Activated CD4-positive, alpha-beta T cell treated with anti-CD3 and anti-CD28 coated beads for 36 hours (primary cell): ENCODE results near the gene GOSR2. TPM values are rescaled to one million over a fixed set of nuclear protein-coding genes. Genes with fewer than 3 reads are reported as not detected.
"Not testable (repeated sequence)": the region's sequence is repeated elsewhere in the genome, so short reads cannot be mapped to it uniquely, and the experiment has no call there.

Experiments
- ATAC-seq: fragments of 200-7000 bp; cut with Tn5 transposase; one replicate; pipeline ENCODE4 v1.10.0; 2021; ENCODE audit warnings: mild to moderate bottlenecking, moderate library complexity
- CTCF ChIA-PET: fragments of 350-600 bp; sonication (Branson Sonifier 250); formaldehyde crosslinking; loops from one replicate; lab custom pipeline; 2021; ENCODE audit warnings: antibody characterized with exemption; lab: Charles Lee
- POLR2A ChIA-PET: fragments of 350-600 bp; sonication (Branson Sonifier 250); formaldehyde crosslinking; loops from one replicate; lab custom pipeline; 2021; ENCODE audit warnings: antibody characterized with exemption, inconsistent platforms; lab: Charles Lee
- DNase-seq: peaks from one replicate; pipeline ENCODE4 v3.0.0-alpha.2; 2020
- H3K27ac Mint-ChIP-seq: one replicate; pipeline ENCODE4 v1.8.0; 2021; ENCODE audit warnings: mixed read lengths
- H3K27me3 Mint-ChIP-seq: one replicate; pipeline ENCODE4 v1.8.0; 2021; ENCODE audit warnings: mixed read lengths
- H3K36me3 Mint-ChIP-seq: one replicate; pipeline ENCODE4 v1.8.0; 2021; ENCODE audit warnings: low read depth, mixed read lengths
- H3K4me1 Mint-ChIP-seq: one replicate; pipeline ENCODE4 v1.8.0; 2021; ENCODE audit warnings: mixed read lengths
- H3K4me3 Mint-ChIP-seq: one replicate; pipeline ENCODE4 v1.8.0; 2021; ENCODE audit warnings: mild to moderate bottlenecking, moderate library complexity, mixed read lengths
- H3K9me3 Mint-ChIP-seq: one replicate; pipeline ENCODE4 v1.8.0; 2021; ENCODE audit warnings: low read depth, mixed read lengths
- intact Hi-C, 2 experiments: fragments of 100-400 bp; cut with DNase I in 1 of 2; cut with micrococcal nuclease in 1 of 2; formaldehyde crosslinking; loops; one replicate each; pipeline versions ENCODE4 v1.14.2 to v1.15.1; 2022 to 2024; cut with DNase I, micrococcal nuclease
- total RNA-seq, 2 experiments: library from RNA; stranded (reverse); gene quantifications; one replicate each; pipeline ENCODE4 v1.2.3, GENCODE V29; 2021

The GOSR2 gene
- total RNA-seq, 2 experiments from 2014 or later = 38.9 to 42.7 TPM

DNA sequence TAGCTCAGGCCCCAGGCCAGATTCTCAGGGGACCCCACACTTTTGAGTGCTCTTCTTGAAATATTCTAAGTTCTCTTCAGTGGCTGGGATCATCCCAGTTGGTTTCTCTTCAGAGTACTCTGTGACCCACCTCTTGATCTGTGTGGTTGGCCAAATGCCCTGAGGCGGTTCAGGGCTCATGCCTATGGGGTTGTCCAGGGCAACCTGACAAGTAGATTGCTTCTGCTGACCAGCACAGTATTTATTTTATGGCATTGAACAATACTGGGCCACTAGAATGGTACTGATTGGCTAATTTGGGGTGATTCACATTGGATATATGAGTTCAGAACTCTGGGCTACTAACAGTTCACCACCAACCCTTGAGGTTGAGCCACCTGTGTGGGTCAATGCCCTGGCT lies 7.4 kb upstream of the GOSR2 start:
- CTCF ChIA-PET = interaction anchor here (0.9 kb wide), 1 partner anchor 26 kb away, joined by 3 read pairs; no protein-coding TSS in a partner anchor
- intact Hi-C loops = no loop called here

DNA sequence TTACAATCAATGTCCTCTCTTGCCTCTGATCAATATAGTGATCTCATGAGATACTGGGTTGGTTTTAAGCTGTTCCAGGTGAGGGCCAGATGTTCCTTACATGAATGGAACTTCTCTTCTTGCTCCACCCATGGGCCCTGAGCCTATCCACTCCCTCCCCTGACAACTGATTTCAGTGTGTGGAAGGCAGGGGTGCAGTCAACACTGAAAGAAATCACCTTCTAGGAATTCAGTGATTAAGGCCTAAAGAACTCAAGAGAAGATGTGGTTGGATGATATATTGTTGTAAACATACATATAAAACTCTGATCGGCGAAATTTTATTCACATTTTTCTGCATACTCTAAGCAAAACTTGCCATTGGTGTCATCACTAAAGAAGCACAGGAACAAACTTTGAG lies 6.7 kb upstream of the GOSR2 start:
- Mint-ChIP-seq H3K4me3 (no peak overlapping the region), H3K4me1 (no peaks in the 10 kb centered on the region), H3K36me3 (peaks cover 2% of the 10 kb centered on the region), H3K27ac (no peak overlapping the region), H3K9me3 (no peaks in the 10 kb centered on the region), H3K27me3 (peaks cover 4% of the 10 kb centered on the region)
- no peak for DNase-seq
- ChIA-PET POLR2A (no interaction called here), CTCF (no interaction called here)
- ATAC-seq = no peak
- intact Hi-C loops = no loop called here

More for the DNA sequence above, 7.4 kb upstream of the GOSR2 start:
- Mint-ChIP-seq H3K9me3 (no peaks in the 10 kb centered on the region), H3K27ac (no peak overlapping the region), H3K4me1 (no peaks in the 10 kb centered on the region), H3K27me3 (peaks cover 4% of the 10 kb centered on the region), H3K36me3 (peaks cover 2% of the 10 kb centered on the region), H3K4me3 (no peak overlapping the region)
- ATAC-seq (no peak), DNase-seq (no peak)
- POLR2A ChIA-PET = no interaction called here

DNA sequence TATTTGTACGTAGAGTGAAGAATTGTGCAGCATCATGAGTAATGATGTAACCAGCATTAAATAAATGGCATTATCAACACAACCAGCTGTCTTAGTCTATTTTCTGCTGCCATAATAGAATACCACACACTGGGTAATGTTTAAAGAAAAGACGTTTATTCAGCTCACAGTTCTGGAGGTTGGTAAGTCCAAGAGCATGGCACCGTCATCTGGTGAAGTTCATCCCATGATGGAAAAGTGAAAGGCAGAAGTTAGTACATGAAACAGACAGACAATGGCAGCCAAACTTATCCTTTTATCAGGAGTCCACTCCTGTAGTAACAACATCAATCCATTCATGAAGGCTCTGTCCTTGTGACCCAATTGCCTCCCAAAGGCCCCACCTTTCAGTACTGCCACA lies 6.3 kb upstream of the GOSR2 start:
- POLR2A ChIA-PET = no interaction called here
- DNase-seq (no peak), ATAC-seq (no peak)
- H3K36me3 Mint-ChIP-seq = peaks cover 2% of the 10 kb centered on the region
- H3K27ac Mint-ChIP-seq = no peak overlapping the region
- no peaks in the 10 kb centered on the region for H3K4me1 Mint-ChIP-seq
- CTCF ChIA-PET = no interaction called here
- H3K4me3 Mint-ChIP-seq = no peak overlapping the region
- peaks cover 4% of the 10 kb centered on the region for H3K27me3 Mint-ChIP-seq
- H3K9me3 Mint-ChIP-seq = no peaks in the 10 kb centered on the region
- intact Hi-C loops = no loop called here

DNA sequence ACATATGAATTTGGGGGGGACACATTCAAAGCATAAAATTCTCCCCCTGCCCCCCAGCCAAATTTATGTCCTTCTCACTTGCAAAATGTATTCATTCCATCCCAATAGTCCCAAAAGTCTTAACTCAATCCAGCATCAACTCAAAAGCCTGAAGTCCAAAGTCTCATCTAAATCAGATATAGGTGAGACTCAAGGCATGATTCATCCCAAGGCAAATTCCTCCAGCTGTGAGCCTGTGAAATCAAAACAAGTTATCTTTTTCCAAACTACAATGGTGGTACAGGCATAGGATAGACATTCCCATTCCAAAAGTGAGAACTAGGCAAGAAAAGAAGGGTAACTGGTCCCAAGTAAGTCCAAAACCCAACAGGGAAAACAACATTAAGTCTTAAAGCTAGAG lies 5.9 kb upstream of the GOSR2 start:
- ATAC-seq (no peak), DNase-seq (no peak)
- Mint-ChIP-seq H3K27me3 (peaks cover 2% of the 10 kb centered on the region), H3K27ac (no peak overlapping the region), H3K4me3 (no peak overlapping the region), H3K4me1 (peaks cover under 1% of the 10 kb centered on the region), H3K9me3 (no peaks in the 10 kb centered on the region), H3K36me3 (peaks cover 2% of the 10 kb centered on the region)
- intact Hi-C loops = no loop called here
- CTCF ChIA-PET = no interaction called here
- POLR2A ChIA-PET = no interaction called here

DNA sequence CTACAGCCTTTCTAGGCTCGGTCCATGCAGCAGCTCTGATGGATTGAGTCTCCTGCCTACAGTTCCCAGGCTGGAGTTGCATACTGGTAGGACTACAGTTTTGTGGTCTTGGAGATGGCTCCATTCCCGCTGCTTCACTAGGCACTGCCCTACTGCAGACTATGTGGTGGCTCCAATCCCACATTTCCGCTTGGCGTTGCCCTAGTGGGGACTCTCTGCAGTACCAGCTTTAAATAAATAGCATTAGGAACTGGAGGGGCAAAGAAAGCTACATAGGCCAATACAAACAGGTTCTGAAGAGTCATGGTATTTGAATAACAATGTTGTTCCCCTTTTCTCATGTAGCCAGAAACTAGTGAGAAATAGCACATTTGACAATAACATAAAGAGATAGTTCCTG lies 5.4 kb upstream of the GOSR2 start:
- H3K27ac Mint-ChIP-seq = no peak overlapping the region
- peaks cover 3% of the 10 kb centered on the region for H3K4me1 Mint-ChIP-seq
- H3K4me3 Mint-ChIP-seq = no peak overlapping the region
- ATAC-seq (no peak), DNase-seq (no peak)
- intact Hi-C loops = no loop called here
- no peaks in the 10 kb centered on the region for H3K9me3 Mint-ChIP-seq
- peaks cover 2% of the 10 kb centered on the region for H3K27me3 Mint-ChIP-seq
- CTCF ChIA-PET = no interaction called here
- H3K36me3 Mint-ChIP-seq = peaks cover 2% of the 10 kb centered on the region
- POLR2A ChIA-PET = no interaction called here

DNA sequence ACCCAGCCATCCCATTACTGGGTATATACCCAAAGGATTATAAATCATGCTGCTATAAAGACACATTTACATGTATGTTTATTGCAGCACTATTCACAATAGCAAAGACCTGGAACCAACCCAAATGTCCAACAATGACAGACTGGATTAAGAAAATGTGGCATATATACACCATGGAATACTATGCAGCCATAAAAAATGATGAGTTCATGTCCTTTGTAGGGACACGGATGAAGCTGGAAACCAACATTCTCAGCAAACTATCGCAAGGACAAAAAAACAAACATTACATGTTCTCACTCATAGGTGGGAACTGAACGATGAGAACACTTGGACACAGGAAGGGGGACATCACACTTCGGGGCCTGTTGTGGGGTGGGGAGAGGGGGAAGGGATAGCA lies 998 bp upstream of the GOSR2 start:
- Mint-ChIP-seq H3K27ac (peak overlapping the region; percentile 76), H3K4me1 (peaks cover 34% of the 10 kb centered on the region), H3K4me3 (peak overlapping the region; percentile 81)
- intact Hi-C loops = loop anchor here in 1 of 2 experiments (10.0 kb wide), 2 partner anchors 263 to 1023 kb away; partner anchors contain the start of genes CDC27 and PNPO
- H3K27me3 Mint-ChIP-seq, ATAC-seq, H3K36me3 Mint-ChIP-seq, H3K9me3 Mint-ChIP-seq, POLR2A ChIA-PET, DNase-seq: not testable (repeated sequence)
- CTCF ChIA-PET = interaction anchor here (1.4 kb wide), 1 partner anchor 19 kb away, joined by 3 read pairs; no protein-coding TSS in a partner anchor

DNA sequence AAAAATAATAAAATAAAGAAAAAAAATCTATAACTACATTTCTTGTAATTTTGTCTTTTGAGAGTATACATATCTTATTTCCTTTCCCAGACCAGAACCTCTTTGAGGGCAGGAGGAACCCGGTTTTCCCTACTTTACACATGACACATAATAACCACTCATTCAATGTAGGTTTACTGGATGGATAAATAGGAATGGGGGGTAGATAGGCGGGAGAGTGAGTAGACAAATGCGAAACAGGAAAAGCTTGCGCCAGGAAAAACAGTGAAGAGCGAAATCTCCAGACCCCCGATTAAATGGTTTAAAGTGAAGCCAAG lies 515 bp upstream of the GOSR2 start:
- Mint-ChIP-seq H3K27me3 (no peaks in the 10 kb centered on the region), H3K36me3 (no peaks in the 10 kb centered on the region), H3K4me1 (peaks cover 39% of the 10 kb centered on the region), H3K27ac (peak overlapping the region; percentile 100), H3K9me3 (no peaks in the 10 kb centered on the region), H3K4me3 (peak overlapping the region; percentile 81)
- intact Hi-C loops = loop anchor here in 1 of 2 experiments (10.0 kb wide), 2 partner anchors 262 to 1022 kb away; partner anchors contain the start of genes CDC27 and PNPO
- ATAC-seq (peak; percentile 3), DNase-seq (no peak)
- ChIA-PET CTCF (no interaction called here), POLR2A (no interaction called here)

DNA sequence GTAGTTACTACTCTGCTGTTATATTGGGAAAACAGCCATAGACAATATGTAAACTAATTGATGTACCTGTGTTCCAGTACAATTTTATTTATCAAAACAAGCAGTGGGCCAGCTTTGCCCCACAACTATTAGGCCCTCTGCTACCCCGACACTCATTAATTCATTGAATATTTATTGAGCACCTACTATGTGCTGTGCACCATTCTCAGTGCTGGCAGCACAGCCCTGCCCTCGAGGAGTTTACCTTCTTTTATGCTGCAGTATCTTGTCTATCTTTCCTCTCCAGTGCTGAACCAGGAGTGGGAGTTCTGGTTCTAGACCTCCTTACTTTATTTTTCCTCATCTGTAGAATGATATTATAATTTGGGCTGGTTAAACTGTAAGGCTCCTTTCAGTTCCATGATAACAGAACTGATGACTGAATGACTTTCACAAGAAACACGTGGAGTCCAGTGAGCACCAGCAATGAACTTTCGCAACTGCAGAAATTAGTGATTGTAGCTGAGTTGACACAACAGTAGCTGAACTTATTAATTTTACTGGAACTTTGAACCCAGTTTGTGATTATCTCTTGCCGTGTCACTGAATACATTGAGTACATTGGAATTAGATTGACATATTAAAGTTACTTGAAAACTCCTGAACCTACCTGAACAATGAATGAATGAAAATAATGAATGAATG lies 2.4 kb downstream of the GOSR2 start:
- intact Hi-C loops = loop anchor here in 1 of 2 experiments (10.0 kb wide), 2 partner anchors 259 to 1019 kb away; partner anchors contain the start of genes CDC27 and PNPO
- DNase-seq (no peak), ATAC-seq (no peak)
- Mint-ChIP-seq H3K4me3 (no peak overlapping the region), H3K27ac (no peak overlapping the region), H3K27me3 (no peaks in the 10 kb centered on the region), H3K9me3 (no peaks in the 10 kb centered on the region), H3K4me1 (peaks cover 49% of the 10 kb centered on the region), H3K36me3 (peaks cover 3% of the 10 kb centered on the region)
- ChIA-PET CTCF (interaction anchor here (0.8 kb wide), 2 partner anchors 14 to 83 kb away, joined by 3 to 4 read pairs; no protein-coding TSS in a partner anchor), POLR2A (no interaction called here)

DNA sequence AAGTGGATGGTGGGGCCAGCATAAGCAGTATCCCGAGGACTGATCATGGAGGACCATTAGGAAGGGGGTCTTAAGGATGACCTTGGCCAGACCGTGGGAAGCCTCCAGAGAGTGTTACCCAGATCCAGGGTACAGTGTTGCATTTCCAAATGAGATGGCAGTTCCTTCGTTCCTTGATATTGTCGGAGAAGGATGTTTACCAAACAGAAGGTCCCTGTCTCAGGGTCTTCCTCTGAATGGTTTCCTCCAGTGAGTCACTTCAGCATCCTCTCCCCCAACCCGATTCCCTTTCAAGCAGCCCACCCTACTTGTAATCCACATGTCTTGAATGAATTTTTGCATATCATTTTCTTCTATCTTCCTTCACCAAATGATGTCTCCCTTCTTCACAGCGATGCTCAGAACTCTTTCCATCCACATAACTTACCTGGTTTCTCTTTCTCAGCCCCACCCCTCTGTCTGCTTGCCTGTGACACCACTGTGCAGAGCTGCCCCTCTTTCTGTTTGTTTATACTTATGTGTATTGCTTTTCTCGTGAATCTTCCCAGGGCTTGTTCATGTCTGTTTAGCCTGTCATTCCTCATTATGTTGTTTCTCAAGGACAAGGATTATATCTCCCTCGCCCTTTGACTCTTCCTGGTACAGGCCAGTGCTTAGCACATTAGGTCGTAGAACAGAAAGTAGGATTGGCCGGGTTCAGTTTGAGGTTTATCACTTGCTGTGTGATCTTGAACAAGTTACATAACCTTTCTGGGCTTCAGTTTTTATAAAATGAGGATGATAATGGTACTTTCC lies 5.7 kb downstream of the GOSR2 start:
- POLR2A ChIA-PET = no interaction called here
- CTCF ChIA-PET = no interaction called here
- Mint-ChIP-seq H3K9me3 (no peaks in the 10 kb centered on the region), H3K27ac (no peak overlapping the region), H3K27me3 (no peaks in the 10 kb centered on the region), H3K4me3 (no peak overlapping the region), H3K36me3 (peaks cover 29% of the 10 kb centered on the region), H3K4me1 (peaks cover 46% of the 10 kb centered on the region)
- DNase-seq (no peak), ATAC-seq (no peak)
- intact Hi-C loops = loop anchor here in 1 of 2 experiments (10.0 kb wide), 2 partner anchors 256 to 1016 kb away; partner anchors contain the start of genes CDC27 and PNPO

DNA sequence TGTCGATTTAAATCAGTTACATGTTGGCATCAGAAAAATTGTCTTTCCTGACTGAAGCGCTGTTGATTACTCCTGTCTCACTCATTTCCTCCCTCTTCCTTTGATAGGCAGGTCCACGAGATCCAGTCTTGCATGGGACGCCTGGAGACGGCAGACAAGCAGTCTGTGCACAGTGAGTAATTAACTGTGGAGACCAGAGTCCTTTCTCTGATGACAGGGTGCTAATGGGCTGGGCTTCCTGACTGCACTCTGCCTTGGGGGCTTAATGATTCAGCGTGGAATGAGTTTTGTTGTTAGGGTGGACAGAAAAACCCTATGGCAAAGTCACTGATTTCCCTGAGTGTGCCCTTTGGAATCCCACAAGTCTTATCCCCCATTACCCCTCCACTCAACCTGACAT lies 6.5 kb downstream of the GOSR2 start:
- CTCF ChIA-PET = interaction anchor here (0.6 to 1.7 kb wide), 3 partner anchors 12 to 401 kb away, joined by 3 to 10 read pairs (median 3); no protein-coding TSS in a partner anchor
- H3K27me3 Mint-ChIP-seq = no peaks in the 10 kb centered on the region
- H3K27ac Mint-ChIP-seq = no peak overlapping the region
- DNase-seq (no peak), ATAC-seq (no peak)
- H3K9me3 Mint-ChIP-seq = no peaks in the 10 kb centered on the region
- H3K36me3 Mint-ChIP-seq = peaks cover 33% of the 10 kb centered on the region
- POLR2A ChIA-PET = no interaction called here
- intact Hi-C loops = loop anchor here in 1 of 2 experiments (10.0 kb wide), 2 partner anchors 255 to 1015 kb away; partner anchors contain the start of genes CDC27 and PNPO
- H3K4me1 Mint-ChIP-seq = peaks cover 40% of the 10 kb centered on the region
- H3K4me3 Mint-ChIP-seq = no peak overlapping the region

DNA sequence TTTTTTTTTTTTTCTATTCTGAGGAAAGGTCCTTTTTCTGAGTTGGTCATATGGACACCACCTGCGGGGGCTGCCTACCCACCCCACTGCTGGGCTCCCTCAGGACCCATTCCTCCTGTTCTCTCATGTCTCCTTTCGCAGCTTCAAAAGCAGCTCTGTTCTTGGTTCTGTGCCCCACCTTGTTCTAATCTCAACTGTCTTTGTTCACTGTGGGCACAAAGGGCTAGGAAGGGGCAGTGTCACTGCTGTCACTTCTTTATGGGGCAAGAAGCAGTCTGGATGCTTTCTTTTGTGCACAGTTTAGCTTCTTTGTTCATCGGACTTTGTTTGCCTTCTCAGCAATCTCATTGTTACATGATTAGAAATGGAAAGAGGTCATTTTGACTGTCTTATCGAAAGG lies 7.1 kb downstream of the GOSR2 start:
- no peak for ATAC-seq

More for the DNA sequence above, 7.1 kb downstream of the GOSR2 start:
- ChIA-PET POLR2A (no interaction called here), CTCF (interaction anchor here (0.6 to 1.7 kb wide), 4 partner anchors 12 to 400 kb away, joined by 3 to 10 read pairs (median 3); no protein-coding TSS in a partner anchor)
- H3K4me3 Mint-ChIP-seq = no peak overlapping the region
- no peaks in the 10 kb centered on the region for H3K27me3 Mint-ChIP-seq
- H3K36me3 Mint-ChIP-seq = peaks cover 33% of the 10 kb centered on the region
- H3K4me1 Mint-ChIP-seq = peaks cover 33% of the 10 kb centered on the region
- no peak for DNase-seq
- H3K9me3 Mint-ChIP-seq = no peaks in the 10 kb centered on the region
- no peak overlapping the region for H3K27ac Mint-ChIP-seq
- intact Hi-C loops = no loop called here
